Measurements from ENCODE around the gene NOB1.
"Not testable (repeated sequence)": the region's sequence is repeated elsewhere in the genome, so short reads cannot be mapped to it uniquely, and the experiment has no call there.

Gene NOB1

GRCh38 chr16:69754469-69755310 lies at the start of gene NOB1:
NOB1 (minus strand) TSS chr16:69754926; CDS start chr16:69754910, 16 bp downstream.
- peak; percentile 90 for DNase-seq

GRCh38 chr16:69804297-69804696 lies 49.6 kb upstream of the NOB1 start:
- no peak for DNase-seq

GRCh38 chr16:69799611-69800031 lies 44.9 kb upstream of the NOB1 start:
- DNase-seq, result no peak

- DNase-seq, result no peak
Measured at GRCh38 chr16:69798466-69798865, 43.7 kb upstream of the NOB1 start.

- peak; percentile 3 for DNase-seq
Measured at GRCh38 chr16:69796285-69797118, 41.8 kb upstream of the NOB1 start.

GRCh38 chr16:69794486-69794885 lies 39.8 kb upstream of the NOB1 start:
- no peak for DNase-seq

GRCh38 chr16:69793526-69793925 lies 38.8 kb upstream of the NOB1 start:
- no peak for DNase-seq

GRCh38 chr16:69791391-69791847 lies 36.7 kb upstream of the NOB1 start:
- DNase-seq, result not testable (repeated sequence)

- DNase-seq, result no peak
Measured at GRCh38 chr16:69787883-69788282, 33.2 kb upstream of the NOB1 start.

GRCh38 chr16:69784586-69784985 lies 29.9 kb upstream of the NOB1 start:
- no peak for DNase-seq

GRCh38 chr16:69781118-69781517 lies 26.4 kb upstream of the NOB1 start:
- DNase-seq, result no peak

- DNase-seq, result no peak
Measured at GRCh38 chr16:69779724-69780123, 25.0 kb upstream of the NOB1 start.

- no peak for DNase-seq
Measured at GRCh38 chr16:69775563-69775962, 20.8 kb upstream of the NOB1 start.

GRCh38 chr16:69773260-69773947 lies 18.7 kb upstream of the NOB1 start:
- no peak for DNase-seq

- DNase-seq, result no peak
Measured at GRCh38 chr16:69771651-69771967, 16.9 kb upstream of the NOB1 start.

- no peak for DNase-seq
Measured at GRCh38 chr16:69769404-69769803, 14.7 kb upstream of the NOB1 start.

GRCh38 chr16:69768666-69769065 lies 13.9 kb upstream of the NOB1 start:
- DNase-seq, result no peak

GRCh38 chr16:69767459-69768229 lies 12.9 kb upstream of the NOB1 start:
- DNase-seq, result no peak

GRCh38 chr16:69763599-69763942 lies 8.8 kb upstream of the NOB1 start:
- no peak for DNase-seq

- DNase-seq, result no peak
Measured at GRCh38 chr16:69762814-69763598, 8.3 kb upstream of the NOB1 start.

- DNase-seq, result peak; percentile 43
Measured at GRCh38 chr16:69761983-69762813, 7.5 kb upstream of the NOB1 start, which contains the start of gene WWP2. WWP2 (plus strand) TSS chr16:69762332; CDS start chr16:69787011, 24,679 bp downstream.
